ENCODE results near the gene UFD1. TPM values are rescaled to one million over a fixed set of nuclear protein-coding genes. Genes with fewer than 3 reads are reported as not detected.

UFD1 gene
- total and polyA plus RNA-seq, 3 donors from 2014 or later = 46.1 to 86.6 (median 54.5) TPM

DNA sequence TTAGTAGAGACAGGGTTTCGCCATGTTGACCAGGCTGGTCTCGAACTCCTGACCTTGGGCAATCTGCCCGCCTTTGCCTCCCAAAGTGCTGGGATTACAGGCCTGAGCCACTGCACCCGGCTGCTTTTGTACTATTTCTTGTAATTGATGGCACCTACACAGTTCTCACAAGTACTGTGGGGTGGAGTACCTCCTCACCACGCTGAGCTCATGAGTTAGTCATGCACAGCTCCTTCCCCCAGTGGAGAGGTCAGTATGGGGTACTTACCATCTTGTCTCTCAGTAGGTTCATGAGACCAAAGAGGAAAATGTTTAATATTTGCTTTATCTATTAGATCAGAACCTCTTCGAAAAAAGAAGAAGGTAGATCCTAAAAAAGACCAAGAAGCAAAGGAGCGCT is 44.6 kb downstream of the UFD1 start:
- 93% methylated on average over 7 of the region's 7 CpGs for WGBS, 2 donors
- TF ChIP-seq, protein P1, sequence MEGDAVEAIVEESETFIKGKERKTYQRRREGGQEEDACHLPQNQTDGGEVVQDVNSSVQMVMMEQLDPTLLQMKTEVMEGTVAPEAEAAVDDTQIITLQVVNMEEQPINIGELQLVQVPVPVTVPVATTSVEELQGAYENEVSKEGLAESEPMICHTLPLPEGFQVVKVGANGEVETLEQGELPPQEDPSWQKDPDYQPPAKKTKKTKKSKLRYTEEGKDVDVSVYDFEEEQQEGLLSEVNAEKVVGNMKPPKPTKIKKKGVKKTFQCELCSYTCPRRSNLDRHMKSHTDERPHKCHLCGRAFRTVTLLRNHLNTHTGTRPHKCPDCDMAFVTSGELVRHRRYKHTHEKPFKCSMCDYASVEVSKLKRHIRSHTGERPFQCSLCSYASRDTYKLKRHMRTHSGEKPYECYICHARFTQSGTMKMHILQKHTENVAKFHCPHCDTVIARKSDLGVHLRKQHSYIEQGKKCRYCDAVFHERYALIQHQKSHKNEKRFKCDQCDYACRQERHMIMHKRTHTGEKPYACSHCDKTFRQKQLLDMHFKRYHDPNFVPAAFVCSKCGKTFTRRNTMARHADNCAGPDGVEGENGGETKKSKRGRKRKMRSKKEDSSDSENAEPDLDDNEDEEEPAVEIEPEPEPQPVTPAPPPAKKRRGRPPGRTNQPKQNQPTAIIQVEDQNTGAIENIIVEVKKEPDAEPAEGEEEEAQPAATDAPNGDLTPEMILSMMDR (IDR thresholded peaks at IDR 0.05) = no peak
- TF ChIP-seq POLR2A (IDR thresholded peaks at IDR 0.05) = no peak
- H3K27me3 ChIP-seq = no peaks in the 10 kb centered on the region
- no peak overlapping the region for H3K4me3 ChIP-seq
- DNase-seq = no peak
- intact Hi-C loops (cut with DNase I; ENCODE audit: low total_unique reads) = no loop called here
- peaks cover 19% of the 10 kb centered on the region for H3K4me1 ChIP-seq
- H3K36me3 ChIP-seq (ENCODE audit: low read depth, missing control alignments) = no peaks in the 10 kb centered on the region
- H3K9me3 ChIP-seq = no peaks in the 10 kb centered on the region
- H3K27ac ChIP-seq = no peak overlapping the region

DNA sequence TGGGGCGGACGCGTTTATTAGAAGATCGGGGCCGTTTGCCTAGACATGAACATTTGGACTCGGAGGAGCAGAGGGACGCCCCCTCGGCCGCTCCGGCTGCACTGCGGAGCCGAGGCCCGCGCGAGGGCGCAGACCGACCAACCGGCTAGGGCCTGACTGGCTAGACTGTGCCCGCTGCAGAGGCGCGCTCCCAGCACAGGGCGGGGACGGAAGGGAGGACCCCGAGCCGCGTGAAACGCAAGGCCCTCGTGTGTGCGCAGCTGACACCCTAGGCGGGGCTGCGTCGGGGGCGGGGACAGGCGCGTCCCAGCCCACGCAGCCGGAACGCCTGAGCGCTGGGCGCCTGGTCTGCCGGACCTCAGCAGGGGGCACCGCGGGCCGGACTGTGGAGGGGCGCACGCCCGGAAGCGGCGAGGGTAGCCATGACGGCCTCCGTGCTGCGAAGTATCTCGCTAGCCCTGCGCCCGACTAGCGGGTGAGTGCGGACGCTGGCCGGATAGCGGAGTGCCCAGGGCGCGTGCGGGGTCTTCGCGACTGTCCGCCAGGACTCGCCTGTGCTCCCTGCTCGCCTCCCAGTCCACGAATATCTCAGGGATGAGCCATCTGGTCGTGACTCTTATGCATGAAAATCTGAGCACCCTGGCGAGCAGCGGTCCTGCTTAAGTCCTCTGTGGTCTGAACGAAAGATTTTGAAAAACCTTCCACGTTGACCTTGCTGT is 46.7 kb downstream of the UFD1 start, which contains the start of gene MRPL40:
TSS of gene MRPL40 (plus strand) at position 413 of the 719 bp plus-strand sequence. CDS start at position 423, 10 bp downstream.
- Histone ChIP-seq H3K27ac (peak within 1 kb of the TSS; percentile 77 to 94), H3K36me3 (ENCODE audit: low read depth, missing control alignments) (no peaks in the 10 kb centered on the region), H3K4me3 (peak within 1 kb of the TSS; percentile 72 to 91), H3K4me1 (peaks cover 19% of the 10 kb centered on the region), H3K27me3 (no peaks in the 10 kb centered on the region), H3K9me3 (no peaks in the 10 kb centered on the region)
- intact Hi-C loops (cut with DNase I; ENCODE audit: low total_unique reads) = no loop called here
- peak; percentile 95 for DNase-seq
- 0 to 1% methylated on average over 9 to 55 of the region's 74 CpGs for WGBS, 2 donors
- peak; percentile 50 for TF ChIP-seq POLR2A (IDR thresholded peaks at IDR 0.05)
- TF ChIP-seq, protein P1 (IDR thresholded peaks at IDR 0.05) = peak in 1 of 3 experiments; percentile 10

DNA sequence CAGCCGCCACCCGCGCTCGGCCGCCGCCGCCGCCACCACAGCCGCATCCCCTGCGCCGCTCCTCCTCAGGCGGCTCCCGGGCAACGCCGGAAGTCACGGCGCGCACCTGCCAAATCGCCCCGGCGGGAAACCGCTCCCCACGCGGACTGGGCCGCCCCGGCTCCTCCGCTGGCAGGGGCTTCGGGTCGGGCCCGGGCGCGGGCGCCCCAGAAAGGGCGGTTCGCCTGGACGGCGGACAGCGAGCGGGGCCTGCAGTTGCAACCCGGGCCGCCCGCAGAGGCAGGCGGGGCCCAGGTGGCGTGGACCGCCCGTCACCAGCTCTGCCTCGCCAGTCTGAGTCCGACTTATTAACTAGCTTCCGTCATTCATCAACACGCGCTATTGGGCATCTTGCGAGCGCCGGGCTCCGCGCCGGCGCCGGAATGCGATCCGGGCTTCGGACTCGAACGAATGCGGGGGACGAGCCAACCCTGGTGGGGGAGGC is 47.3 kb downstream of the UFD1 start, which contains the start of gene HIRA:
TSS of gene HIRA (minus strand) at position 85 of the 484 bp plus-strand sequence. CDS start 257 bp downstream, outside the sequence.
- no peaks in the 10 kb centered on the region for H3K27me3 ChIP-seq
- peak; percentile 70 for DNase-seq
- 0% methylated on average over 62 of the region's 66 CpGs; no CpG with 5 or more reads in 1 of the 2 donors for WGBS, 2 donors
- peak within 1 kb of the TSS; percentile 72 to 91 for H3K4me3 ChIP-seq
- H3K9me3 ChIP-seq = no peaks in the 10 kb centered on the region
- peaks cover 19% of the 10 kb centered on the region for H3K4me1 ChIP-seq
- no peak for TF ChIP-seq POLR2A (IDR thresholded peaks at IDR 0.05)
- TF ChIP-seq, protein P1 (IDR thresholded peaks at IDR 0.05) = peak in 1 of 3 experiments; percentile 11
- H3K27ac ChIP-seq = peak within 1 kb of the TSS; percentile 77 to 94
- H3K36me3 ChIP-seq (ENCODE audit: low read depth, missing control alignments) = no peaks in the 10 kb centered on the region
- intact Hi-C loops (cut with DNase I; ENCODE audit: low total_unique reads) = no loop called here

DNA sequence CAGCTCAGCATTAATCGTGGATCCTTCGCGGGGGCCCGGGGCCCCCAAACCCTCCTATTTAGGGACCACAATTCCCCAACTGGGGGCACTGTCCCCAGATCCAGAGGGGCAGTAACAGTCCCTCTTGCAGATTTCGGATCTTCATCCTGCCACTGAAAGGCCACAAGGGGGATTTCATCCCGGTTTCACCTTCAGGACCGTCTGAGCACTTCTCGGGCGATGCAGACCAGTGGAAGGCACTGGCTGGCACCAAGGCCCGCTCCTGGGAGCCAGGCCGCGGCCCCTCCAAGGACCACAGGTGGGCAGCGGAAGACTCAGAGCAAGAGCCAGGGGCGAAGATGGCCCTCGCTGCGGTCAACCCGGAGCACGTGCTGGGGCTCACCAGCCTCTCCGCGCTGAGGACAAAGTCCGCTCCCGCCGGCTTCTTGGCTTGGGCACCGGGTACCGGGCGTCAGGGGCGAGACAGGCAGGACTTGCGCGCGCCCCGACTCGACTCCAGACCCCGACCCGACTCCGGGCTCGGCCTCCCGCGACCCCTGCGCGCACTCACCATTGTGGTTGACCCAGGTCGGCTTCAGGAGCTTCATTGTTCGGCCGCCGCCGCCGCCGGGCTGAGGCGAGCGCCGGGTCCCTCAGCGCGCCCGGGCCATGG is 48.0 kb downstream of the UFD1 start:
- DNase-seq = peak; percentile 48
- intact Hi-C loops (cut with DNase I; ENCODE audit: low total_unique reads) = no loop called here
- no peak for TF ChIP-seq POLR2A (IDR thresholded peaks at IDR 0.05)
- TF ChIP-seq, protein P1 (IDR thresholded peaks at IDR 0.05) = no peak

More for the DNA sequence above, 48.0 kb downstream of the UFD1 start:
- Histone ChIP-seq H3K36me3 (ENCODE audit: low read depth, missing control alignments) (no peaks in the 10 kb centered on the region), H3K27me3 (no peaks in the 10 kb centered on the region), H3K4me3 (peak overlapping the region; percentile 72 to 91), H3K9me3 (no peaks in the 10 kb centered on the region), H3K4me1 (peaks cover 19% of the 10 kb centered on the region), H3K27ac (peak overlapping the region; percentile 2 to 59)
- 0% methylated on average over 11 to 46 of the region's 53 CpGs for WGBS, 2 donors
